GM03348 (cell line): Measurements from ENCODE around the gene CCT7.
A peak's percentile ranks its signal among the peaks of the same experiment; 100 is the strongest.

ENCODE experiments used
- DNase-seq: peaks from one replicate; pipeline ENCODE4 v3.0.0; 2012; ENCODE audit warnings: low spot score

The CCT7 gene

GRCh38 chr2:73268830-73269685 lies 35.0 kb downstream of the CCT7 start:
- DNase-seq, result peak; percentile 46

GRCh38 chr2:73269686-73270465 lies 35.8 kb downstream of the CCT7 start:
- no peak for DNase-seq

GRCh38 chr2:73272270-73272669 lies 38.2 kb downstream of the CCT7 start:
- no peak for DNase-seq

- no peak for DNase-seq
Measured at GRCh38 chr2:73279852-73280251, 45.7 kb downstream of the CCT7 start.

- no peak for DNase-seq
Measured at GRCh38 chr2:73281244-73281643, 47.1 kb downstream of the CCT7 start.

GRCh38 chr2:73282924-73283544 lies 48.9 kb downstream of the CCT7 start:
- DNase-seq, result no peak

GRCh38 chr2:73283545-73284295 lies 49.6 kb downstream of the CCT7 start:
- DNase-seq, result peak; percentile 32

- peak; percentile 78 for DNase-seq
Measured at GRCh38 chr2:73284296-73285158, 50.4 kb downstream of the CCT7 start, which contains the start of gene FBXO41. FBXO41 (minus strand) TSS chr2:73284478; CDS start chr2:73269630, 14,848 bp downstream.

GRCh38 chr2:73285159-73285739 lies 51.1 kb downstream of the CCT7 start:
- no peak for DNase-seq

- no peak for DNase-seq
Measured at GRCh38 chr2:73286134-73286655, 52.1 kb downstream of the CCT7 start.

- no peak for DNase-seq
Measured at GRCh38 chr2:73289304-73289703, 55.2 kb downstream of the CCT7 start.

GRCh38 chr2:73290049-73290839 lies 56.1 kb downstream of the CCT7 start:
- no peak for DNase-seq

- DNase-seq, result peak; percentile 85
Measured at GRCh38 chr2:73291093-73291460, 57.0 kb downstream of the CCT7 start.

- DNase-seq, result no peak
Measured at GRCh38 chr2:73291461-73292315, 57.6 kb downstream of the CCT7 start.

GRCh38 chr2:73292316-73292905 lies 58.3 kb downstream of the CCT7 start:
- no peak for DNase-seq

GRCh38 chr2:73292906-73293533 lies 58.9 kb downstream of the CCT7 start:
- no peak for DNase-seq

- DNase-seq, result peak; percentile 84
Measured at GRCh38 chr2:73293534-73294171, 59.5 kb downstream of the CCT7 start, which contains the start of gene EGR4. EGR4 (minus strand) TSS chr2:73293548; CDS start chr2:73293317, 231 bp downstream.
